Ishikawa (cell line): ENCODE data around the gene CMTM5.

Experiments
- CEBPB ChIP-seq: IDR thresholded peaks from 2 replicates; pipeline ENCODE4 v1.6.1; 2012
- CREB1 ChIP-seq: IDR thresholded peaks from 2 replicates; pipeline ENCODE4 v1.6.1; 2012; ENCODE audit warnings: low read depth
- EGR1 ChIP-seq: IDR thresholded peaks from 2 replicates; pipeline ENCODE4 v1.6.1; 2012
- EP300 ChIP-seq: IDR thresholded peaks from 2 replicates; pipeline ENCODE4 v1.6.1; 2012; ENCODE audit warnings: borderline replicate concordance
- FOXM1 ChIP-seq: IDR thresholded peaks from 2 replicates; pipeline ENCODE4 v1.6.1; 2012; ENCODE audit warnings: low read depth, borderline replicate concordance
- NFIC ChIP-seq: IDR thresholded peaks from 2 replicates; pipeline ENCODE4 v1.6.1; 2012
- RAD21 ChIP-seq: IDR thresholded peaks from 2 replicates; pipeline ENCODE4 v1.6.1; 2012; ENCODE audit warnings: low read depth
- REST ChIP-seq: IDR thresholded peaks from 2 replicates; pipeline ENCODE4 v1.6.1; 2012; ENCODE audit warnings: low read depth, mild to moderate bottlenecking
- TAF1 ChIP-seq: IDR thresholded peaks from 2 replicates; pipeline ENCODE4 v1.6.1; 2012; ENCODE audit warnings: low read depth, mild to moderate bottlenecking
- TCF12 ChIP-seq: IDR thresholded peaks from 2 replicates; pipeline ENCODE4 v1.6.1; 2012; ENCODE audit warnings: low read depth
- TEAD4 ChIP-seq: IDR thresholded peaks from 2 replicates; pipeline ENCODE4 v1.6.1; 2012
- YY1 ChIP-seq: IDR thresholded peaks from 2 replicates; pipeline ENCODE4 v1.6.1; 2012; ENCODE audit warnings: low read depth
- ZBTB7A ChIP-seq: IDR thresholded peaks from 2 replicates; pipeline ENCODE4 v1.6.1; 2012; ENCODE audit warnings: low read depth
- TF ChIP-seq, protein P1 (sequence below): IDR thresholded peaks from 2 replicates; pipeline ENCODE4 v1.6.1; 2012
- TF ChIP-seq, protein P2 (sequence below): IDR thresholded peaks from 2 replicates; pipeline ENCODE4 v1.6.1; 2012

Gene CMTM5

DNA sequence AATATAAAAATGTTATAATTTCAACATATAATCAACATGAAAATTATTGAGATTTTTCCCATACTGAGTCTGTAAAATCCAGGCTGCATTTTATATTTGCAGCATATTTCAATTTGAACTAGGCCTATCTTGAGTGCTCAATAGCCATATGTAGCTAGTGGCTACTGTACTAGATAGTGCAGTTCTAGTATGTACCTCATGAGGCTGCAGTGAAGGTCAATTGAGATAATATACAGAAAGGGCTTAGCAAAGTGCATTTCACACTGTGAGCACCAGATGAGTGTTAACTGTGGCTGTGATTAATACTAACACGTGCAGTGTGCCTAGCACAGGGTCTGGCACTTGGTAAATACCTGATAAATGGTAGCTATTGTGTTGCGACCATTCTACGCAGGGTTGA, 18.8 kb upstream of the CMTM5 start:
- TF ChIP-seq RAD21: no peak
- TF ChIP-seq CEBPB: no peak
- no peak for TF ChIP-seq TAF1
- no peak for TF ChIP-seq REST

- TF ChIP-seq TCF12 (no peak), ZBTB7A (no peak), REST (no peak), FOXM1 (no peak), TEAD4 (no peak), NFIC (no peak), EP300 (no peak), CREB1 (no peak), CEBPB (no peak), TAF1 (no peak), YY1 (no peak), EGR1 (no peak), RAD21 (no peak)
- TF ChIP-seq, protein P1, sequence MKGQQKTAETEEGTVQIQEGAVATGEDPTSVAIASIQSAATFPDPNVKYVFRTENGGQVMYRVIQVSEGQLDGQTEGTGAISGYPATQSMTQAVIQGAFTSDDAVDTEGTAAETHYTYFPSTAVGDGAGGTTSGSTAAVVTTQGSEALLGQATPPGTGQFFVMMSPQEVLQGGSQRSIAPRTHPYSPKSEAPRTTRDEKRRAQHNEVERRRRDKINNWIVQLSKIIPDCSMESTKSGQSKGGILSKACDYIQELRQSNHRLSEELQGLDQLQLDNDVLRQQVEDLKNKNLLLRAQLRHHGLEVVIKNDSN: no peak
- TF ChIP-seq, protein P2, sequence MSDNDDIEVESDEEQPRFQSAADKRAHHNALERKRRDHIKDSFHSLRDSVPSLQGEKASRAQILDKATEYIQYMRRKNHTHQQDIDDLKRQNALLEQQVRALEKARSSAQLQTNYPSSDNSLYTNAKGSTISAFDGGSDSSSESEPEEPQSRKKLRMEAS: no peak
Observed at GRCh38 chr14:23358553-23359166, 18.2 kb upstream of the CMTM5 start.

- TF ChIP-seq CREB1 (no peak), TAF1 (no peak), EGR1 (no peak), NFIC (no peak), TEAD4 (no peak), YY1 (no peak), CEBPB (no peak), REST (no peak)
- TF ChIP-seq, protein P1: no peak
Observed at GRCh38 chr14:23359167-23359626, 17.6 kb upstream of the CMTM5 start.

- TF ChIP-seq CEBPB: no peak
- TF ChIP-seq REST: no peak
- TF ChIP-seq, protein P1: no peak
- TF ChIP-seq TCF12: no peak
- TF ChIP-seq TEAD4: no peak
- TF ChIP-seq TAF1: no peak
- no peak for TF ChIP-seq YY1
- TF ChIP-seq, protein P2: no peak
- TF ChIP-seq EP300: no peak
- no peak for TF ChIP-seq FOXM1
- no peak for TF ChIP-seq RAD21
- no peak for TF ChIP-seq NFIC
Observed at GRCh38 chr14:23359722-23360447, 17.0 kb upstream of the CMTM5 start.
